ENCODE measurements around the gene PLXNC1. TPM values are rescaled to one million over a fixed set of nuclear protein-coding genes. Genes with fewer than 3 reads are reported as not detected.

Gene PLXNC1
- 2.7 and 3.1 TPM in 2 replicates for total RNA-seq

DNA sequence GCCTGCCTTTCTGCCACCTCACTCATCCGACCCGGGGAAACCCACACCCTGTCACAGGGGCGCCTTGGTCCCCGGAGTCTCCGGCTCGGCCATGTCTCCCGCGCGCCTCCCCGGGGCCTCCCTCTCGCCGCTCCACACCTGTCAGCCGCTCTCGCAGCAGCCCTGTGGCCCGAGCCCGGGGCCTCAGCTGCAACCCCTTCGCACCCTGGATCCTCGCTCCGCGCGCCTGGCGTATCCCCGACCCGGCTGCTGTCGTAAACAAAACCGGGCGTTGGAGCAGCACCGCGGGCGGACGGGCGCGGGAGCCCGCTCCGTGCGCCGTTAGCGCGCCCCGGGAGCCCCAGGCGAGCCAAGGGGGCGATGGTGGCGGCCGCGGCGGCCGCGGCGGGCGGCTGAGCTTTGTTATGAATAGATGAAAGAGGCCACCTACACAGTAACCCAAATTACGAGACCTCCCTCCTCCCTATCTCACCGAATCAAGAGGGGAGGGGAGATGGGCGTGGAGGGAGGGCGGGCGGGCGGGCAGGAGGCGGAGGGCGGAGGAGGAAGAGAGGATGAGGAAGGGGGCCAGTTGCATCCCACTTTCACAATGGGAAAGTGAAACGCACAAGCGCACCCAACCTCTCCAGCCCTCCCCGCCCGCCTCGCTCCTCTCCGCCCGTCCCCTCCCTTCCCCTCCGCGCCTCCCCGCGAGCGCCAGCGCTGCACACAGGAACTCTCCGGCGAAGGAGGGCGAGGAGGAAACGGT lies at the start of gene PLXNC1:
Gene PLXNC1, plus strand, starts transcription at position 587 of the 748 bp plus-strand sequence. CDS start 395 bp downstream, outside the sequence.
- no peak for DNase-seq (ENCODE audit: low read depth)

DNA sequence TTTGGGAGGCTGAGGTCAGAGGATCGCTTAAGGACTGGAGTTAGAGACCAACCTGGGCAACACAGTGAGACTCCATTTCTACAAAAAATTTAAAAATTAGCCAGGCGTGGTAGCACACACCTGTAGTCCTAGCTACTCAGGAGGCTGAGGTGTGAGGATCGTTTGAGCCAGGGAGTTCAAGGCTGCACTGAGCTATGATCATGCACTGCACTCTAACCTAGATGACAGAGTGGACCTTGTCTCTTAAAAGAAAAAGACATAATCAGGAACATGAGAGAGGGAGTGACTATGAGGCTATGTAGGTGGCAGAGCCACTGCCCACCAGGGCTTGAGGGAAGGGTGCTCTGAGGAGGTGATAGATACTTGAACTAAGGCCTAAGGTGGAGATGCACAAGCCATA lies 49.2 kb upstream of the PLXNC1 start:
- no peak for DNase-seq (ENCODE audit: low read depth)

DNA sequence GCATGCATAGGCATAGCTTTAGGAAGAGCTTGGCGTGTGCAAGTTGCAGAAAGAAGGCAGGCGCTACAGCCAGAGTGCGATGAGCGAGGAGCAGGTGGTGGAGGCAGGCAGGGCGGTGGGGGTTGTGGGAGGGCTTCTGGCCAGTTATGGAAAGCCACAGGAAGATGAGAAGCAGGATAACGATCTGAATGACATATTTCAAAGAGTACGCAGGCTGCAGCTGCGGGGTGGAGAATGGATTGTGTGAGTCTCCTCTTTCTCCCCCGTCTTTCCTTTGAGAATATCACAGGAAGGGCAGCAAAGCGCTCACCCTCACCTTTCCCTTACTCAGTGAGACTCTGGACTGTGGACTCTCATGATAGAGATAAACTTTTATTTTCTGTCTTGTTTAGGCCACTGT lies 48.7 kb upstream of the PLXNC1 start:
- DNase-seq (ENCODE audit: low read depth): no peak

DNA sequence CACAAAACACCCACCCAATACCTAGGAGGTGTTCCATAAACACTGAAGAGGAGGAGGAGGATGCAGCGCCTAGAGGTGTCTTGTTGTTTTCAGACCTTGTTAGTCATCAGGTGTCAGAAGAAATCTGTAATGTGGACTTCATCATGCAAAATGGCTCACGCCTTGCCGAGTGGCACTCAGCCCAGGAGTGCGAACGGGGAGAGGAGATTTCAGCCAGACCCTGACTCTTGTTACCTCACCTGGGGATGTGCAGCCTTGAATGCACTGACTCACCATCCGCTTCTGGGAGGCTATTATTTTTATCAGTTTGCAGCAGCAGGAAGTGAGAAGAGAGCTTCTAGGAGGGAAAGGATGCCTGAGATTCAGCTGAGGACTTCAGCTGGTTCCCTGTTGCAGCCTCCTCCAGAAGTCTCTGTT lies 48.2 kb upstream of the PLXNC1 start:
- DNase-seq (ENCODE audit: low read depth): peak; percentile 7

DNA sequence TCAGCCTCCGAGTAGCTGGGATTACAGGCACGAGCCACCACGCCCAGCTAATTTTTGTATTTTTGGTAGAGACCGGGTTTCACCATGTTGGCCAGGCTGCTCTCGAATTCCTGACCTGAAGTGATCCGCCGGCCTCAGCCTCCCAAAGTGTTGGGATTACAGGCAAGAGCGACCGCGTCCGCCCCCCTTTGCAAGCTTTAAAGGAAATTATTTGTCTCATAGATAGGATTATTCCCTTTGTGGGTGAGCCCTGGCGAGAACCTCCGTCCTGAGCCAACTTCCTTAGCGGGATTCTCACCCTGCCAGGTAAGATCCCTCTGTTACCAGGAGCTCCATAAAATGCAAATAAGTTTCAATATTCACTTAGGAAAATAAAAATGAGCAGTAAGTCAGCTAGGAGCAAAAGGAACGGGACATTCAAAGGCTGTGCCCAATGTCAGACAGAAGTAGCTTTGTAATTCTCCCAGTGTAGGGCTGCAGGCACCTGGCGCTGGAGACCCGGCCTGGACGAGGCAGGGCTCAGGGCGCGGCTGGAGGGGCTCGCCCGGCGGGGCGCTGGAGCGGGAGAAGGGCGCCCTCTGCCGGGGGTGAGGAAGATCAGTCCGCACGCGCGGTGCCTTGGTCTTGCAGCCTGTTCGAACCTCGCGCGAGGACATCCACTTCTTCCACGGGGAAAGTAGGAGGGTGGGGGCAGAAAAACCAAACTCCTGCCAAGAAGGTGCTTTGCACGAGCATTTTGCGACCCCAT lies 47.2 kb upstream of the PLXNC1 start:
- DNase-seq (ENCODE audit: low read depth): peak; percentile 11

DNA sequence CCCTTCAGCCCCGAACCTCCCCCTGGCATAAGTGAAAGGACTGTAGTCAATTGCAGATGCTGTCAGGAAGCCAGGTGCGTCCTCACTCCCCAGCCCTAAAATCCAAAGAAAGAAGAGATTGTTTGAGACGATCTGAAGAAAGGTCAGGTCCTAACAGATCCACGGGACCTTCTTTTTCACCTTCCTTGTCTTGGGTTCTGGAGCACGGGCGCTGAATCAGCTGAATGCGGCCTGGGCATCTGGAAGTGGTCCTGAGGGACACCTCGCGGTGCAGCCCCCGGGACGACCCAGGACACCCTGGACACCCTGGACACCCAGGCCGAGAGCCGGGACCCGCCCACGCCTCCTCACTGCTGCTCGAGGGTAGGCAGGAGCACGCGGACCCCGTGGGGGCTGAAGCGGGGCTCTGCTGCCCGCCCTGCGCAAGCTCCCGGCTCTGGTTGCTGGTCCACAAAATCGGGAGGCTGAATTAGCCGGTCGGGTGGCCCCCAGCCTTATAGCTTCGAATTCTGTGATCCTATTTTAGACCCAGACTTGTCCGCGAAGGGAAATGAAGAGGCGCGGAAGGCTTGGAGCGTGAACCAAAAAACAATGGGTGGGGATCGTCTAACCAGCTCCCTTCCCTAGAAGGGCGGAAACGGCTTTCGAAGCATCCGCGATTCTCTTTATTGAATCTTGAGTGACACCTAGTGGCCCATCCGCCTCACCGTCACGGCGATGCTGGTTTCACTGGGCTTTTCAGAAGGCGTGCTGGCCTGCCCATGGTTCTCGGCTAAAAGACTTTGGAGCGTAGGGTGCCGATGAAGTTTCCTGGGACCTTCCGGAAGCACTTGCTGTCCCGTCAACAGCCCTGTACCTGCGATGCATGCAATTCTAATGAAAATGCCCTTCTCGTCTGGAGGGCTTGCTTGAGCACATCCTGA lies 46.4 kb upstream of the PLXNC1 start:
- peak; percentile 57 for DNase-seq (ENCODE audit: low read depth)

DNA sequence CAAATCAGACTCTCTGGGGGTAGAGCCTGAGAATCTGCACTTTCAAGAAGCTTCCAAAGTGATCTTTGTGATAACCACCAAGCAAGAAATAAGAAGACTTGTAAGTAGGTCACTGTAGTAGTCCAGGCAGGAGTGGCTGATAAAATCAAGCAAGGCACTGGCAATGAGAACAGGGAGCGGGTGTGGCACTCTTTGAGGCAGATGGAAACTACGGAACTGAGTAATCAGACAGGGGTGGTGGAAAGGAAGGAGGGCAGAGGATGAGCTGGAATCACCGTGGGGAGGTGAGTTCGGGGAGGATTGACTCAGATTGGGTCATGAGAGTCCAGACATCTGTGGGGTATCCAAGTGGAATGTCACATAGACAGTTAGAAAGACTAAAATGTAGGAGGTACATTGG lies 44.4 kb upstream of the PLXNC1 start:
- no peak for DNase-seq (ENCODE audit: low read depth)

DNA sequence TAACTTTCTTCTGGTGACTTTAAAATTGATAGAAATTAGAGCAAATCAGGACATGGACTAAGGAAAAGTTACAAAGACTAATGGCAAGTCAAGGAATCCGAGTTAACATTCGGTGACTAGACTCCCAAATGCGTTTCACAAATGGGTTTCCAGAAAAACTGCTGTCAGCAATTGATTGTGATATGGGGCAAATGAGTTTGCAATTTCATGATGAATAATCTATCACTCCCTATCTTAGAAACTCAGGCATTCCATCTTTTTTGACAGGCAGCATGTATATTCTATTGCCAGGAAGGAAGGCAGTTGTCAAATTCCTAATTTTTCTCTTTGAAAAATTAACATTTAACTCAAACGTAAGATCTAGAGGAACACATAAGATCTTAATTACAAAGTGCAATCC lies 40.5 kb upstream of the PLXNC1 start:
- DNase-seq (ENCODE audit: low read depth): no peak

DNA sequence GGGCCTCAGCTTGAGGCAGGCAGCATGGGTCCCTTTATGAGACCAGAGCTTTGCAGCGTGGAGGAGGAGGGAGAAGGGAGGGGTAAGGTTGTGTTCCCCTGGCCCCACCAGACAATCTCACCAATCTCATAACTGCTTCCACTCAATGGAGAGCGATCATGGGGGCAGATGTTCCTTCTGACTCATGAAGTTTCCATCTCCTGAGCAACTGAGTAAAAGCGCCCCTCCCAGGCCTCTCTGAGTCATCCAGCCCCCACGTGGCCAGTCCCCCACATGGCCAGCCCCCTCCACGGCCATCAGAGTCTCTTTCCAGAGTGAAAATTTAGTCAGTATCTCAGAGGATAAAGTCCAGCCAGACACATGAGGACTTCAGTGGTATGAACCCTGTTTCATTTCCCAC lies 39.2 kb upstream of the PLXNC1 start:
- peak; percentile 16 for DNase-seq (ENCODE audit: low read depth)

DNA sequence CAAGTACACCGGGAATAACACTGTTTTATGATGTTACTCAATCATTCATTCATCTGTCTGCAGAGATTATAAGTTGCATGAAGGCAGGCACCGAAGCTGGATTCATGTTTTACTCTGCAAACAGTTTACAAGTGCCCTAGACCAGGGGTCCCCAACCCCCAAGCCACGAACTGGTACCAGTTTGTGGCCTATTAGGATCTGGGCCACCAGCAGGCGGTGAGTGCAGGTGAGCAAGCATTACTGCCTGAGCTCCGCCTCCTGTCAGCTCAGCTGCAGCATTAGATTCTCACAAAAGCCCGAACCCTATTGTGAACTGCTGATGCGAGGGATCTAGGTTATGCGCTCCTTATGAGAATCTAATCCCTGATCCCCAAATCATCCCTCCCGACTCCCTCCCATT lies 38.1 kb upstream of the PLXNC1 start:
- DNase-seq (ENCODE audit: low read depth): no peak

DNA sequence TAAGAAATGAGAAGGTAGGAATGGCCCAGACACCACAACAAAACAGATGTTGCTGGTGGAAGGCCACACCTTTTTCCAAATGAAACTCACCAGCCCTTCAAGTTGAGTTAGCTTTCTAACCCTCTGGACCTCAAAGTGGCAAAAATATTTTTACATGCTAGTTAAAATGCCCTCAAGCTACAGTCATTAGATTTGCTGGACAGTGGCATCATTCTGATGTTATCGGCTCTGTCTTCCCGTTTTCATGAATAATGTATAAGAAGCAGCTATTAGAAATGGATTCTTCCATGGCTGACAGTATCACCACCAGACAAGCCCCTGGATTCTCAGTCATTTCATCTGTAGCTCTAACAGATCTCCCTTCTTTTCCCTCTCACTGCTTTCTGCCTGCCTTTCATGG lies 37.1 kb upstream of the PLXNC1 start:
- no peak for DNase-seq (ENCODE audit: low read depth)

DNA sequence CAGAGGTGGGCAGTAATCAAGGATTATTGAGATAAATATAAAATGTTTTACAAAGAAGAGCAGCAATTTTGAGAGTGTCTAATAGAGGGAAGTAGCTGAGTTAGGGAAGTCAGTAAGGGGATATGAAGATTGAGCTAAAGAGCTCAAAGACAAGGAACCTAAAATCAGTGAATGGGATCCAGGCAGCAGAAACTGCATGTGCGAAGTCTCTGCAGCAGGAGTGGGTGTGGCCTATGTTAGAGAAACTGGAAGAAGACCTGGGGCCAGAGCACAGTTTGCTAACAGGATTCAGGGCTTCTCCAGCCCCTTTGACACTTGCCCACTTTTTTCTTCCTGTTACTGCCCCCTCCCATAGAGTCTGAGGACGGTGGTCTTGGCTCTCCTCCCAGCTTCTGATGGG lies 36.3 kb upstream of the PLXNC1 start:
- no peak for DNase-seq (ENCODE audit: low read depth)

DNA sequence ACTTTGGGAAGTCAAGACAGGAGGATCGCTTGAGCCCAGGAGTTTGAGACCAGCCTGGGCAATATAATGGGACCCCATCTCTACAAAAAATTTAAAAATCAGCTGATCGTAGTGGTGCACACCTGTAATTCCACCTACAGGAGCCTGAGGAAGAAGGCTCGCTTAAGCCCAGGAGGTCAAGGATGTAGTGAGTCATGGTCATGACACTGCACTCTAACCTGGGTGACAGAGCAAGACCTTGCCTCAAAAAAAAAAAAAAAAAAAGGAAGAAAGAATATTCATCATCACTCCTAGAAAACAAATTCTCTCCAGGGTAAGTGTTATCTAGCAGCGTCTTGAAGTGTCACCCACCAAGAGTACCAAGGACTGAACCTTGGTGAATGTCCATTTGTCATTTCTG lies 34.2 kb upstream of the PLXNC1 start:
- no peak for DNase-seq (ENCODE audit: low read depth)

DNA sequence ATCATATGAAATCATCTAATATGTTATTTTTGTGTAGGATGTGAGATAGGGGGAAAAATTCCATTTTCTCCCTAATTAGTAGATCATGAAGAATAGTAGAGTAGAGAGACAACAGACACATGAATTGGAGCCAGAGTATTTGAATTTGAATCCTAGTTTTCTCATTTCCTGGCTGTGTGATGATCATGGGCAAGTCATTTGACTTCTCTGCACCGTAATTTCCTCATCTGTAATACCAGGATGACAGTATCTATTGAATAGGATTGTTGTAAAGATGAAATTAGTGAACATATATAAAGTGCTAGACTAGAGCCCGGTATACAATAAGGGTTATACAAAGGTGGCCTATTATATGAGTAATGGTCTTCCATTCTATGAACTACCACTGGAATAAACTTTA lies 32.2 kb upstream of the PLXNC1 start:
- no peak for DNase-seq (ENCODE audit: low read depth)

DNA sequence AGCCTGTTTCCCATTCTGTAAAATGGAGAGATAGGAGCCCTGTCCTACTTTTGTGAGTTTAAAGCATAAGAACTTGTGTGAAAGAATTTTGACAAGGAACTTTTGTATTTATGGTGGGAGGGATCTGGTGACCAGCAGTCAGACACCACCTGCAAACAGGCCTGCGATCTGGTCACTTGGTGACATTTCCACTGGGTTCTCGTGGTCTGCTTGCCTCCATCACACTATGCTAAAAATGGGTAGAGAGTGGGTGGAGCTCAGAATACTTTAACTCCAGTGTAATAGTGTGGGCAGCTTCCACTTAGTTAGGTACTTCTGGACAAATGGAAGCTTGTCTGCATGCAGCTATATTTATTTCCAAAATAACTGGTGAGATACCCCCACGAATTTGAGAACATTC lies 26.5 kb upstream of the PLXNC1 start:
- DNase-seq (ENCODE audit: low read depth): no peak

DNA sequence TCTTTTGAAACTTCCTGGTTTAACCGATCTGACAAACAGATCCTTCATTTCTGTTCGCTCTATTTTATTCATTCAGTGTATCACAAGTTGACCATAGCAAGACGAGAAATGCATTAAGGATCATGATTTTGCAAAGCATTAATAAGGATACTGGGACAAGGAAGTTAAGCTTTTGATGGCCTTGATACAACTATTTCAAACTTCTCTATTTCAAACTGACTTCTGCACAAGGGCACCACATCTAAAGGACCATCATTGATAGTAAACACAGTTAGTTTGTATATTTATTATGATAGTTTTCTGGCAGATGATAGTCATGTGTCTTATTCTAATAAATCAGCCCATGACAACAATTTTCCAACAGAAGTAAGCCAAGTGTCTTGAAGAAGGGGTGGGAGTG lies 25.8 kb upstream of the PLXNC1 start:
- DNase-seq (ENCODE audit: low read depth): no peak

DNA sequence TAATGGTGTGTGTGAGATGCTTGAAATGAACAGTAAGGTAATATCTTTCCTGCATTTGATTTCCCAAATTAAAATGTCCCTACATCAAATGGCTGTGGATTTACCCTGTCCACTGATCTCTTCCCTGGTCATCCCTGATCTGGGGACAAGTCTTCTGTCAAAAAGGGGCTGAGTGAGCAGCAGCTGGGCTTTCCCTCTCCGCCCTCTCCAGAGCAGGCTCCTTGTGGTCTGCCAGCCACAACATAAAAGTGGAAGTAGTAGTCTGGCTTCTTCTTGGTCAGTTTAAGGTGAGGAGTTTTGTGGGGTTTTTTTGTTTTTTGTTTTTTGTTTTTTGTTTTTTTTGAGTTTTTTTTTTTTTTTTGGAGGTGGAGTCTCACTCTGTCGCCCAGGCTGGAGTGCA lies 25.2 kb upstream of the PLXNC1 start:
- no peak for DNase-seq (ENCODE audit: low read depth)

DNA sequence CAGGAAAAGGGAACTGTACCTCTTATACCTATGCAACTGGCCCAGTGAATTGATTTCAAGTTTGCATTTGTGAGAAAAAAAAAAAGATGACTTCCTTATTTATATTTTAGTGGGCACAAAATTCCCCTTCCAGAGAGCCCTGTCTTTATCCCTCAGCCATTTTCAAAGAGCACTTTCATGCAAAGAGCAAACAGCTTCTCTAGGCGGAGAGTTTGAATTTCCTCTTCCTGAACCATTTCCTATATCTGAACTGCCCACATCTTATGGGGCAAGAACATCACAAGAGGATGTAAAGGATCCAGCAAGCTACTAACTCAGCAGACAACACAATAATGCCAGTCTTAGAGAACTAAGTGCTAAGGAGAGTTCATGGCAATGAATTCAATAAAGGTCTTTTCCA lies 22.3 kb upstream of the PLXNC1 start:
- DNase-seq (ENCODE audit: low read depth): no peak

DNA sequence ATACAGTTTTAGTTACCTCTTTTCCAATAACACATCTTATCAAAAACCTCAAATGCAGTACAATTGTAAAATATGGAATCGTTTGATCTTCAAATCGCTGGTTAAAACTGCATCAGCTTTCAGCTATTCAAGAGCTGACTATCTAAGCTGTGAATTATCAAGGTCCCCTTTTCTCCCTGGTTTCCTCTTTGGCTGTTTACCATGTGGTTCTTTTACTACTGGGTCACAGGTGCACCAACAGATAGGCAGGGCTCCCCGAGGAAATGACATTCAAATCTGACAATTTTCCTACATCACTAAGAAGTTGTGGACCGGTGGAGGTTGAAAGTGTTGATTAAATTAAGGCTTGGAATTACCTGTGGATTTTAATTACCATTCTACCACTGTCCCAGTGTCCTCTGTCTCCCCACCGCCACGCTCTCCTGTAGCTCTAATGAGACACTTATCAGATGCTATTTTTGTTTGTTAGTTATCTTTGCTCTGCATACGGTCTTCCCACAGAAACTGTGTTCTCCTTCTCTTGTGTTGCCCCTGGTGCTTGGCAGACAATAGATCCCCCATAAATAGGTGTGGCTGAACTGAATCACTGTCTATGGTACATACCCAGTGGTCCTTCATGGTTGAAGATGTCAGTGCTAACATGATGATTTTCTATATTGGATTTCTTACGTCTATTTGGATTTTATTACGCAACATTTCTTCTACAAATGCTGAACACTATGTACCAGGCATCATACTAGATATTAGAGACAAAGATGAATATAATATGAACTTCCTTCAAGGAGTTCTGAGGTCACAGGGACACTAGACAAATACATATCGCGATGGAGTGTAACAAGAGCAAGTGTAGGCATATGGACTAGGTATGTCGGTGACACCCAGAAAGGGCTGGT lies 20.9 kb upstream of the PLXNC1 start:
- no peak for DNase-seq (ENCODE audit: low read depth)

DNA sequence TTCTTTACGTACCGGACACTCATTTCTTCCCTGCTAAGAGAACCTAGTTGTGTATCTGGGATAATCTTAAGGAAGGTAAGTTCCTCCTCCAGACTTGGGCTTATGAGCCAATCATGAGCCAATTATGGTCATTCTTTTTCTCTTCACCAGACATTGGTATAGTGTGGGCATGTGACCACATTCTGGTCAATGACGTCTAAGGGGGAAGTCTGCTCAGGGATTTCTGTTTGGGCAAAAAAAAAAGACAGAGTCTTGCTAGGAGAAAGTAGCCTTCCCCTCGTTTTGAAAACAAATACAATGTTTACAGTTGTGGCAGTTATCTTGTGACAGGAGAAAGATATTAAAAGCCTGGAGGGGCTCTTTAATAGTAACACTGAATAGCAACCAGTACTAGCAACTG lies 20.1 kb upstream of the PLXNC1 start:
- DNase-seq (ENCODE audit: low read depth): no peak
